Epithelial cell of esophagus (primary cell): ENCODE results near the gene SUSD4.
A peak's percentile ranks its signal among the peaks of the same experiment; 100 is the strongest.
"Not testable (repeated sequence)": the region's sequence is repeated elsewhere in the genome, so short reads cannot be mapped to it uniquely, and the experiment has no call there.

ENCODE experiments used
- DNase-seq: peaks from one replicate; pipeline ENCODE4 v3.0.0; 2010; ENCODE audit warnings: low read depth
- H3K4me3 ChIP-seq: 2 replicates; pipeline ENCODE4 v1.5.1; 2011; ENCODE audit warnings: mild to moderate bottlenecking, low read length, control low read depth
- CTCF ChIP-seq: IDR thresholded peaks from 2 replicates; pipeline ENCODE4 v1.5.1; 2011; ENCODE audit warnings: low read depth, mild to moderate bottlenecking, low read length, control low read depth, inconsistent platforms; ENCODE audit not compliant: insufficient read depth; ENCODE audit errors: missing control alignments

Gene SUSD4

GRCh38 chr1:223403184-223403815, 39.3 kb upstream of the SUSD4 start:
- no peak overlapping the region for H3K4me3 ChIP-seq
- DNase-seq, result peak; percentile 81
- TF ChIP-seq CTCF, result no peak

GRCh38 chr1:223402790-223403142, 38.8 kb upstream of the SUSD4 start:
- no peak overlapping the region for H3K4me3 ChIP-seq
- no peak for DNase-seq
- TF ChIP-seq CTCF, result no peak

GRCh38 chr1:223401873-223402789, 38.2 kb upstream of the SUSD4 start:
- no peak overlapping the region for H3K4me3 ChIP-seq
- TF ChIP-seq CTCF, result no peak
- peak; percentile 77 for DNase-seq

GRCh38 chr1:223399393-223399792, 35.4 kb upstream of the SUSD4 start:
- DNase-seq, H3K4me3 ChIP-seq: not testable (repeated sequence)

- no peak for TF ChIP-seq CTCF
- no peak overlapping the region for H3K4me3 ChIP-seq
- no peak for DNase-seq
Measured at GRCh38 chr1:223394706-223395105, 30.7 kb upstream of the SUSD4 start.

- DNase-seq, result no peak
- no peak for TF ChIP-seq CTCF
- no peak overlapping the region for H3K4me3 ChIP-seq
Measured at GRCh38 chr1:223394242-223394641, 30.3 kb upstream of the SUSD4 start.

GRCh38 chr1:223393275-223394214, 29.6 kb upstream of the SUSD4 start, which contains the start of gene CCDC185:
Gene CCDC185 (plus strand): TSS chr1:223393415. CDS start chr1:223393476, 61 bp downstream.
- no peak for DNase-seq
- TF ChIP-seq CTCF, result no peak
- peak within 1 kb of the TSS; percentile 20 for H3K4me3 ChIP-seq
